ENCODE measurements around the gene TWSG1. TPM values are rescaled to one million over a fixed set of nuclear protein-coding genes. Genes with fewer than 3 reads are reported as not detected.

The TWSG1 gene
- total and polyA plus RNA-seq, 4 donors, result 32.5 to 73.6 (median 39.9) TPM

- Histone ChIP-seq H3K4me1 (ENCODE audit: control insufficient read depth, insufficient read depth, low read length) (peaks cover 14% of the 10 kb centered on the region), H3K27ac (ENCODE audit: low read depth, low read length) (peak overlapping the region; percentile 84), H3K9me3 (ENCODE audit: control insufficient read depth, insufficient read depth, low read length) (no peaks in the 10 kb centered on the region), H3K4me3 (ENCODE audit: low read depth, low read length) (peak overlapping the region; percentile 66), H3K27me3 (ENCODE audit: control insufficient read depth, insufficient read depth, low read length) (no peaks in the 10 kb centered on the region), H3K36me3 (ENCODE audit: control insufficient read depth, insufficient read depth, low read length) (no peaks in the 10 kb centered on the region)
- no peak for DNase-seq (ENCODE audit: low read depth in 4 of 6, low spot score in 6 of 6)
- WGBS (ENCODE audit: insufficient coverage), result 5% methylated on average over 33 of the region's 52 CpGs
Observed at GRCh38 chr18:9333441-9334328, 888 bp upstream of the TWSG1 start.

GRCh38 chr18:9334973-9335696 lies 562 bp downstream of the TWSG1 start:
- Histone ChIP-seq H3K4me3 (ENCODE audit: low read depth, low read length) (peak overlapping the region; percentile 62), H3K36me3 (ENCODE audit: control insufficient read depth, insufficient read depth, low read length) (peaks cover 11% of the 10 kb centered on the region), H3K9me3 (ENCODE audit: control insufficient read depth, insufficient read depth, low read length) (no peaks in the 10 kb centered on the region), H3K4me1 (ENCODE audit: control insufficient read depth, insufficient read depth, low read length) (peaks cover 14% of the 10 kb centered on the region), H3K27me3 (ENCODE audit: control insufficient read depth, insufficient read depth, low read length) (no peaks in the 10 kb centered on the region), H3K27ac (ENCODE audit: low read depth, low read length) (peak overlapping the region; percentile 48)
- WGBS (ENCODE audit: insufficient coverage), result under 1% methylated on average over 48 of the region's 55 CpGs
- peak in 4 of 6 donors; percentile 4 to 40 (median 20) for DNase-seq (ENCODE audit: low read depth in 4 of 6, low spot score in 6 of 6)

GRCh38 chr18:9335697-9336045 lies 1.1 kb downstream of the TWSG1 start:
- WGBS (ENCODE audit: insufficient coverage), result no CpG with 5 or more reads among the region's 3 CpGs
- no peak for DNase-seq (ENCODE audit: low read depth in 4 of 6, low spot score in 6 of 6)
- H3K4me3 ChIP-seq (ENCODE audit: low read depth, low read length), result peak overlapping the region; percentile 62
- H3K27ac ChIP-seq (ENCODE audit: low read depth, low read length), result no peak overlapping the region
- H3K9me3 ChIP-seq (ENCODE audit: control insufficient read depth, insufficient read depth, low read length), result no peaks in the 10 kb centered on the region
- peaks cover 14% of the 10 kb centered on the region for H3K4me1 ChIP-seq (ENCODE audit: control insufficient read depth, insufficient read depth, low read length)
- H3K27me3 ChIP-seq (ENCODE audit: control insufficient read depth, insufficient read depth, low read length), result no peaks in the 10 kb centered on the region
- H3K36me3 ChIP-seq (ENCODE audit: control insufficient read depth, insufficient read depth, low read length), result peaks cover 13% of the 10 kb centered on the region

GRCh38 chr18:9336827-9337226 lies 2.3 kb downstream of the TWSG1 start:
- H3K27ac ChIP-seq (ENCODE audit: low read depth, low read length), result no peak overlapping the region
- no peaks in the 10 kb centered on the region for H3K27me3 ChIP-seq (ENCODE audit: control insufficient read depth, insufficient read depth, low read length)
- peaks cover 16% of the 10 kb centered on the region for H3K36me3 ChIP-seq (ENCODE audit: control insufficient read depth, insufficient read depth, low read length)
- DNase-seq (ENCODE audit: low read depth in 4 of 6, low spot score in 6 of 6), result no peak
- H3K4me1 ChIP-seq (ENCODE audit: control insufficient read depth, insufficient read depth, low read length), result peaks cover 14% of the 10 kb centered on the region
- no peaks in the 10 kb centered on the region for H3K9me3 ChIP-seq (ENCODE audit: control insufficient read depth, insufficient read depth, low read length)
- H3K4me3 ChIP-seq (ENCODE audit: low read depth, low read length), result no peak overlapping the region

GRCh38 chr18:9337873-9338272 lies 3.3 kb downstream of the TWSG1 start:
- Histone ChIP-seq H3K9me3 (ENCODE audit: control insufficient read depth, insufficient read depth, low read length) (no peaks in the 10 kb centered on the region), H3K36me3 (ENCODE audit: control insufficient read depth, insufficient read depth, low read length) (peaks cover 16% of the 10 kb centered on the region), H3K4me1 (ENCODE audit: control insufficient read depth, insufficient read depth, low read length) (peaks cover 14% of the 10 kb centered on the region), H3K27ac (ENCODE audit: low read depth, low read length) (no peak overlapping the region), H3K27me3 (ENCODE audit: control insufficient read depth, insufficient read depth, low read length) (no peaks in the 10 kb centered on the region), H3K4me3 (ENCODE audit: low read depth, low read length) (no peak overlapping the region)
- no peak for DNase-seq (ENCODE audit: low read depth in 4 of 6, low spot score in 6 of 6)
- WGBS (ENCODE audit: insufficient coverage), result no CpG with 5 or more reads among the region's 3 CpGs

GRCh38 chr18:9340472-9340871 lies 5.9 kb downstream of the TWSG1 start:
- WGBS (ENCODE audit: insufficient coverage), result 89% methylated on average over 3 of the region's 6 CpGs
- Histone ChIP-seq H3K27ac (ENCODE audit: low read depth, low read length) (no peak overlapping the region), H3K4me1 (ENCODE audit: control insufficient read depth, insufficient read depth, low read length) (peaks cover 5% of the 10 kb centered on the region), H3K4me3 (ENCODE audit: low read depth, low read length) (no peak overlapping the region), H3K27me3 (ENCODE audit: control insufficient read depth, insufficient read depth, low read length) (no peaks in the 10 kb centered on the region), H3K36me3 (ENCODE audit: control insufficient read depth, insufficient read depth, low read length) (peaks cover 27% of the 10 kb centered on the region), H3K9me3 (ENCODE audit: control insufficient read depth, insufficient read depth, low read length) (no peaks in the 10 kb centered on the region)
- no peak for DNase-seq (ENCODE audit: low read depth in 4 of 6, low spot score in 6 of 6)

- Histone ChIP-seq H3K27me3 (ENCODE audit: control insufficient read depth, insufficient read depth, low read length) (no peaks in the 10 kb centered on the region), H3K4me1 (ENCODE audit: control insufficient read depth, insufficient read depth, low read length) (no peaks in the 10 kb centered on the region), H3K36me3 (ENCODE audit: control insufficient read depth, insufficient read depth, low read length) (peaks cover 27% of the 10 kb centered on the region), H3K4me3 (ENCODE audit: low read depth, low read length) (no peak overlapping the region), H3K27ac (ENCODE audit: low read depth, low read length) (no peak overlapping the region), H3K9me3 (ENCODE audit: control insufficient read depth, insufficient read depth, low read length) (no peaks in the 10 kb centered on the region)
- DNase-seq (ENCODE audit: low read depth in 4 of 6, low spot score in 6 of 6), result no peak
Observed at GRCh38 chr18:9343577-9343976, 9.0 kb downstream of the TWSG1 start.

- H3K27ac ChIP-seq (ENCODE audit: low read depth, low read length), result no peak overlapping the region
- DNase-seq (ENCODE audit: low read depth in 4 of 6, low spot score in 6 of 6), result no peak
- H3K9me3 ChIP-seq (ENCODE audit: control insufficient read depth, insufficient read depth, low read length), result no peaks in the 10 kb centered on the region
- H3K36me3 ChIP-seq (ENCODE audit: control insufficient read depth, insufficient read depth, low read length), result peaks cover 11% of the 10 kb centered on the region
- WGBS (ENCODE audit: insufficient coverage), result no CpG with 5 or more reads among the region's 2 CpGs
- no peak overlapping the region for H3K4me3 ChIP-seq (ENCODE audit: low read depth, low read length)
- no peaks in the 10 kb centered on the region for H3K4me1 ChIP-seq (ENCODE audit: control insufficient read depth, insufficient read depth, low read length)
- H3K27me3 ChIP-seq (ENCODE audit: control insufficient read depth, insufficient read depth, low read length), result no peaks in the 10 kb centered on the region
Observed at GRCh38 chr18:9346775-9347174, 12.2 kb downstream of the TWSG1 start.

GRCh38 chr18:9348079-9348671 lies 13.6 kb downstream of the TWSG1 start:
- DNase-seq (ENCODE audit: low read depth in 4 of 6, low spot score in 6 of 6), result peak in 1 of 6 donors; percentile 23
- 83% methylated on average over 1 of the region's 3 CpGs for WGBS (ENCODE audit: insufficient coverage)
- Histone ChIP-seq H3K9me3 (ENCODE audit: control insufficient read depth, insufficient read depth, low read length) (no peaks in the 10 kb centered on the region), H3K36me3 (ENCODE audit: control insufficient read depth, insufficient read depth, low read length) (peaks cover 11% of the 10 kb centered on the region), H3K4me3 (ENCODE audit: low read depth, low read length) (no peak overlapping the region), H3K4me1 (ENCODE audit: control insufficient read depth, insufficient read depth, low read length) (no peaks in the 10 kb centered on the region), H3K27me3 (ENCODE audit: control insufficient read depth, insufficient read depth, low read length) (no peaks in the 10 kb centered on the region), H3K27ac (ENCODE audit: low read depth, low read length) (peak overlapping the region; percentile 19)

All from spinal cord (tissue), 10 donors.